GM23338 (cell line): ENCODE data around the gene ZFYVE21. TPM values are rescaled to one million over a fixed set of nuclear protein-coding genes. Genes with fewer than 3 reads are reported as not detected.
"Not testable (repeated sequence)": the region's sequence is repeated elsewhere in the genome, so short reads cannot be mapped to it uniquely, and the experiment has no call there.

Source experiments
- ATAC-seq: fragments of 200-7000 bp; cut with Tn5 transposase; 3 replicates; pipeline ENCODE4 v1.9.1; 2020
- DNase-seq: peaks from one replicate; pipeline ENCODE4 v3.0.0-alpha.2; 2015; ENCODE audit warnings: low spot score
- H2AFZ ChIP-seq: fragments of 200-600 bp; sonication (generic); 2 replicates; pipeline ENCODE4 v1.8.0; 2016; ENCODE audit warnings: antibody characterized with exemption, mild to moderate bottlenecking, moderate library complexity
- H3F3A ChIP-seq: fragments of 200-600 bp; sonication (generic); replicated peaks from 2 replicates; pipeline ENCODE4 v1.8.0; 2017; ENCODE audit warnings: antibody characterized with exemption, mixed run types, low read depth
- H3K27ac ChIP-seq: fragments of 200-600 bp; sonication (generic); 2 replicates; pipeline ENCODE4 v1.6.1; 2016; ENCODE audit warnings: low read depth
- H3K27me3 ChIP-seq: fragments of 200-600 bp; sonication (generic); 2 replicates; pipeline ENCODE4 v1.8.0; 2016; ENCODE audit warnings: mild to moderate bottlenecking, mixed run types, moderate library complexity; ENCODE audit not compliant: insufficient read depth
- H3K36me3 ChIP-seq: fragments of 200-600 bp; sonication (generic); 2 replicates; pipeline ENCODE4 v1.8.0; 2016; ENCODE audit warnings: mild to moderate bottlenecking; ENCODE audit not compliant: insufficient read depth
- H3K4me1 ChIP-seq: fragments of 200-600 bp; sonication (generic); 2 replicates; pipeline ENCODE4 v1.8.0; 2016; ENCODE audit warnings: mild to moderate bottlenecking, moderate library complexity; ENCODE audit not compliant: insufficient read depth
- H3K4me2 ChIP-seq: fragments of 200-600 bp; sonication (generic); 2 replicates; pipeline ENCODE4 v1.7.1; 2017; ENCODE audit warnings: mixed run types
- H3K4me3 ChIP-seq: fragments of 200-600 bp; sonication (generic); 2 replicates; pipeline ENCODE4 v1.6.1; 2016; ENCODE audit warnings: mixed run types
- H3K79me2 ChIP-seq: fragments of 200-600 bp; sonication (generic); replicated peaks from 2 replicates; pipeline ENCODE4 v1.8.0; 2017; ENCODE audit warnings: mild to moderate bottlenecking; ENCODE audit not compliant: insufficient read depth
- H3K9me2 ChIP-seq: fragments of 200-600 bp; sonication (generic); 2 replicates; pipeline ENCODE4 v1.8.0; 2017; ENCODE audit not compliant: insufficient read depth
- H4K20me1 ChIP-seq: fragments of 200-600 bp; sonication (generic); replicated peaks from 2 replicates; pipeline ENCODE4 v1.8.0; 2017; ENCODE audit warnings: mild to moderate bottlenecking; ENCODE audit not compliant: insufficient read depth
- H3K27ac Mint-ChIP-seq: 2 replicates; pipeline ENCODE4 v1.8.0; 2020; ENCODE audit warnings: inconsistent platforms, mild to moderate bottlenecking, moderate library complexity, mixed read lengths
- H3K27me3 Mint-ChIP-seq: 3 replicates; pipeline ENCODE4 v1.8.0; 2022; ENCODE audit warnings: low read depth, mild to moderate bottlenecking, moderate library complexity, mixed read lengths, inconsistent platforms; ENCODE audit not compliant: insufficient read depth, poor library complexity
- H3K36me3 Mint-ChIP-seq: 3 replicates; pipeline ENCODE4 v1.8.0; 2021; ENCODE audit warnings: low read depth, mild to moderate bottlenecking, inconsistent platforms, moderate library complexity, mixed read lengths
- H3K4me1 Mint-ChIP-seq: 3 replicates; pipeline ENCODE4 v1.8.0; 2020; ENCODE audit warnings: mild to moderate bottlenecking, inconsistent platforms, mixed read lengths
- H3K4me3 Mint-ChIP-seq: 3 replicates; pipeline ENCODE4 v1.8.0; 2021; ENCODE audit warnings: moderate library complexity, mild to moderate bottlenecking, inconsistent platforms, mixed read lengths
- H3K9me3 Mint-ChIP-seq: 3 replicates; pipeline ENCODE4 v1.8.0; 2020; ENCODE audit warnings: moderate library complexity, mild to moderate bottlenecking, inconsistent platforms, mixed read lengths
- CTCF ChIP-seq, 2 experiments: fragments of 200-600 bp in 1 of 2; sonication (generic) in 1 of 2; conservative IDR thresholded peaks; 2 replicates each; pipeline versions ENCODE4 v1.5.1 to v1.6.1; 2016 to 2017; ENCODE audit warnings: antibody characterized with exemption in 2 of 2, low read depth in 2 of 2, mild to moderate bottlenecking in 2 of 2, moderate library complexity in 1 of 2
- ETS1 ChIP-seq: IDR thresholded peaks from 2 replicates; pipeline ENCODE4 v1.6.1; 2016; ENCODE audit warnings: antibody characterized with exemption
- EZH2 ChIP-seq: fragments of 200-600 bp; sonication (generic); IDR thresholded peaks from one replicate; pipeline ENCODE4 v1.8.0; 2017; ENCODE audit warnings: antibody characterized with exemption, mild to moderate bottlenecking, low read depth; ENCODE audit not compliant: unreplicated experiment
- NANOG ChIP-seq: IDR thresholded peaks from 2 replicates; pipeline ENCODE4 v1.6.1; 2016; ENCODE audit warnings: antibody characterized with exemption, borderline replicate concordance
- POLR2AphosphoS5 ChIP-seq: IDR thresholded peaks from 2 replicates; pipeline ENCODE4 v1.6.1; 2016; ENCODE audit warnings: antibody characterized with exemption, low read depth
- REST ChIP-seq: IDR thresholded peaks from one replicate; pipeline ENCODE4 v1.6.1; 2018; ENCODE audit warnings: antibody characterized with exemption; ENCODE audit not compliant: unreplicated experiment
- STAT1 ChIP-seq: IDR thresholded peaks from one replicate; pipeline ENCODE4 v1.6.1; 2016; ENCODE audit warnings: antibody characterized with exemption; ENCODE audit not compliant: unreplicated experiment
- ZNF114 ChIP-seq: fragments of 250-450 bp; sonication (Bioruptor Pico); IDR thresholded peaks from 2 replicates; pipeline ENCODE4 v1.5.0; 2020; ENCODE audit warnings: mild to moderate bottlenecking, moderate library complexity
- ZNF462 ChIP-seq: fragments of 250-450 bp; sonication (Bioruptor Pico); IDR thresholded peaks from 2 replicates; pipeline ENCODE4 v1.5.0; 2020; ENCODE audit warnings: mild to moderate bottlenecking, moderate library complexity
- polyA plus RNA-seq: library from polyadenylated mRNA; unstranded; fragments of >200 nt; fragmentation: Nextera tagmentation; extraction: Ambion mirVana; gene quantifications from 2 replicates; pipeline ENCODE4 v1.2.1, GENCODE V29; 2016
- total RNA-seq: library from RNA; depleted of rRNA; stranded (reverse); fragments of >200 nt; shearing (Covaris generic); gene quantifications from 2 replicates; pipeline ENCODE4 v1.2.3, GENCODE V29; 2014

The ZFYVE21 gene
- total and polyA plus RNA-seq, 2 experiments from 2014 or later = 88.0 to 89.6 TPM

- TF ChIP-seq REST (no peak), NANOG (no peak)
These were observed 59.9 kb downstream of the ZFYVE21 start (continued) for GRCh38 chr14:103775506-103775905.

GRCh38 chr14:103776319-103776718, 60.7 kb downstream of the ZFYVE21 start:
- ATAC-seq, H3K36me3 Mint-ChIP-seq, H3K4me3 Mint-ChIP-seq, H3K4me1 ChIP-seq, H3K4me3 ChIP-seq, H4K20me1 ChIP-seq, H3K36me3 ChIP-seq, H3K27ac Mint-ChIP-seq, H3K79me2 ChIP-seq, H3K27me3 Mint-ChIP-seq, H3K9me2 ChIP-seq, H3F3A ChIP-seq, H2AFZ ChIP-seq, DNase-seq, H3K27ac ChIP-seq, H3K9me3 Mint-ChIP-seq, H3K4me2 ChIP-seq, H3K27me3 ChIP-seq, H3K4me1 Mint-ChIP-seq: not testable (repeated sequence)

GRCh38 chr14:103782376-103782775, 66.8 kb downstream of the ZFYVE21 start:
- Histone ChIP-seq H2AFZ (no peak overlapping the region), H3K9me2 (no peaks in the 10 kb centered on the region), H3K4me3 (no peak overlapping the region), H4K20me1 (no peaks in the 10 kb centered on the region), H3K79me2 (no peaks in the 10 kb centered on the region), H3K36me3 (no peaks in the 10 kb centered on the region), H3K4me2 (no peak overlapping the region), H3K4me1 (no peaks in the 10 kb centered on the region), H3K27me3 (no peaks in the 10 kb centered on the region), H3K27ac (no peak overlapping the region), H3F3A (no peaks in the 10 kb centered on the region)
- no peaks in the 10 kb centered on the region for H3K36me3 Mint-ChIP-seq
- ATAC-seq (no peak), DNase-seq (no peak)
- H3K9me3 Mint-ChIP-seq = no peaks in the 10 kb centered on the region
- no peak overlapping the region for H3K27ac Mint-ChIP-seq
- no peaks in the 10 kb centered on the region for H3K4me1 Mint-ChIP-seq
- no peak overlapping the region for H3K4me3 Mint-ChIP-seq
- peaks cover 2% of the 10 kb centered on the region for H3K27me3 Mint-ChIP-seq
- TF ChIP-seq ZNF462 (CRISPR knock-in tag) (no peak), ETS1 (no peak), STAT1 (no peak), EZH2 (no peak), POLR2AphosphoS5 (no peak), CTCF (conservative IDR thresholded peaks at IDR 0.05; ENCODE audit: low read depth in 2 of 2) (no peak), ZNF114 (CRISPR knock-in tag) (no peak)
